CD4-positive, CD25-positive, alpha-beta regulatory T cell (primary cell): ENCODE data around the gene NPEPPS. TPM values are rescaled to one million over a fixed set of nuclear protein-coding genes. Genes with fewer than 3 reads are reported as not detected.

Experiments used
- ATAC-seq, 2 donors: fragments of 150-1000 bp; cut with Tn5 transposase; one replicate each; pipeline ENCODE4 v1.10.0; 2021; ENCODE audit warnings: low read depth in 2 of 2, moderate number of reproducible peaks in 2 of 2, moderate library complexity in 1 of 2
- DNase-seq, 3 donors: peaks; one replicate each; pipeline versions ENCODE4 v3.0.0 to v3.0.0-alpha.2; 2012 to 2022; ENCODE audit warnings: mixed read lengths in 1 of 3
- H3K27ac ChIP-seq: one replicate; pipeline ENCODE4 v1.7.0; 2013; ENCODE audit warnings: mild to moderate bottlenecking, low read length; ENCODE audit not compliant: insufficient read depth, poor library complexity, severe bottlenecking
- H3K27me3 ChIP-seq: one replicate; pipeline ENCODE4 v1.7.0; 2013; ENCODE audit warnings: low read length; ENCODE audit not compliant: control insufficient read depth, insufficient read depth
- H3K36me3 ChIP-seq: one replicate; pipeline ENCODE4 v1.7.0; 2013; ENCODE audit warnings: mild to moderate bottlenecking, low read length, moderate library complexity; ENCODE audit not compliant: control insufficient read depth, insufficient read depth
- H3K4me1 ChIP-seq: 2 replicates; pipeline ENCODE4 v1.7.0; 2013; ENCODE audit warnings: mild to moderate bottlenecking, low read length; ENCODE audit not compliant: insufficient read depth, control insufficient read depth, poor library complexity, severe bottlenecking
- H3K4me3 ChIP-seq: one replicate; pipeline ENCODE4 v1.7.0; 2013; ENCODE audit warnings: low read depth, mild to moderate bottlenecking, low read length, moderate library complexity
- H3K9me3 ChIP-seq, 2 experiments: 1 replicate in 1 of 2; 2 replicates in 1 of 2; pipeline ENCODE4 v1.7.0; 2013; ENCODE audit warnings: low read length in 2 of 2, mild to moderate bottlenecking in 1 of 2, moderate library complexity in 1 of 2; ENCODE audit not compliant: control insufficient read depth in 2 of 2
- H3K27ac Mint-ChIP-seq, 3 donors: one replicate each; pipeline ENCODE4 v1.8.0; 2020 to 2022; ENCODE audit warnings: mild to moderate bottlenecking in 3 of 3, mixed read lengths in 3 of 3, moderate library complexity in 2 of 3
- H3K27me3 Mint-ChIP-seq: one replicate; pipeline ENCODE4 v1.8.0; 2022; ENCODE audit warnings: mild to moderate bottlenecking, mixed read lengths
- H3K36me3 Mint-ChIP-seq: one replicate; pipeline ENCODE4 v1.8.0; 2020; ENCODE audit warnings: mixed read lengths
- H3K4me1 Mint-ChIP-seq, 4 donors: one replicate each; pipeline ENCODE4 v1.8.0; 2020 to 2022; ENCODE audit warnings: mixed read lengths in 4 of 4, mild to moderate bottlenecking in 1 of 4
- H3K4me3 Mint-ChIP-seq, 4 donors: one replicate each; pipeline ENCODE4 v1.8.0; 2020 to 2022; ENCODE audit warnings: mild to moderate bottlenecking in 4 of 4, mixed read lengths in 4 of 4, moderate library complexity in 3 of 4
- H3K9me3 Mint-ChIP-seq, 7 donors: one replicate each; pipeline ENCODE4 v1.8.0; 2020 to 2022; ENCODE audit warnings: mixed read lengths in 7 of 7, mild to moderate bottlenecking in 3 of 7, moderate library complexity in 2 of 7
- polyA plus RNA-seq, 4 donors: library from polyadenylated mRNA; unstranded; fragments of 300-500 nt; fragmentation: Illumina TruSeq; gene quantifications; one replicate each; pipeline ENCODE4 v1.2.3, GENCODE V29; 2021
- total RNA-seq: library from RNA; stranded (reverse); gene quantifications from one replicate; pipeline ENCODE4 v1.2.3, GENCODE V29; 2022

NPEPPS gene
- total and polyA plus RNA-seq, 5 donors from 2014 or later = 40.6 to 118 (median 42.1) TPM

GRCh38 chr17:47636273-47637030, 105.5 kb downstream of the NPEPPS start:
- H3K4me3 Mint-ChIP-seq = no peak overlapping the region
- peaks cover 0 to 4% (median under 1%) of the 10 kb centered on the region in 4 donors for H3K4me1 Mint-ChIP-seq
- ATAC-seq (no peak), DNase-seq (no peak)
- Histone ChIP-seq H3K27me3 (no peaks in the 10 kb centered on the region), H3K4me3 (no peak overlapping the region), H3K9me3 (no peaks in the 10 kb centered on the region), H3K27ac (no peak overlapping the region), H3K4me1 (no peaks in the 10 kb centered on the region), H3K36me3 (no peaks in the 10 kb centered on the region)
- H3K9me3 Mint-ChIP-seq = no peaks in the 10 kb centered on the region
- no peak overlapping the region for H3K27ac Mint-ChIP-seq
- no peaks in the 10 kb centered on the region for H3K27me3 Mint-ChIP-seq
- peaks cover 4% of the 10 kb centered on the region for H3K36me3 Mint-ChIP-seq

DNA sequence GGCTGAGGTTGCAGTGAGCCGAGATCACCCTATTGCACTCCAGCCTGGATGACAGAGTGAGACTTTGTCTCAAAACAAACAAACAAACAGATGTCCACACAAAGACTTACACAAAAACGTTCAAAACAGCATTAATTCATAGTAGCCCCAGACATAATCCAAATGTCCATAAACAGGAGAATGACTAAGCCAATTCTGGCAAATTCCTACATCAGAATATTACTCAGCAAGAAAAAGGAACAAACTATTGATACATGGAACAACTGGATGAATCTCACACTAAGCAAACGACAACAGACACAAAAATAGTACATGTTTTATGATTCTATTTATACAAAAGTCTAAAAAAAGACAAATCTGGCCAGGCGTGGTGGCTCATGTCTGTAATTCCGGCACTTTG, 108.0 kb downstream of the NPEPPS start:
- Mint-ChIP-seq H3K27ac (peak overlapping the region in 1 of 3 donors; percentile 13), H3K4me1 (peaks cover 0 to 4% (median under 1%) of the 10 kb centered on the region in 4 donors), H3K36me3 (peaks cover 4% of the 10 kb centered on the region), H3K4me3 (no peak overlapping the region), H3K27me3 (no peaks in the 10 kb centered on the region), H3K9me3 (no peaks in the 10 kb centered on the region)
- H3K27me3 ChIP-seq = no peaks in the 10 kb centered on the region
- no peak overlapping the region for H3K27ac ChIP-seq
- H3K9me3 ChIP-seq = no peaks in the 10 kb centered on the region
- H3K4me1 ChIP-seq = no peaks in the 10 kb centered on the region
- H3K36me3 ChIP-seq = no peaks in the 10 kb centered on the region
- no peak overlapping the region for H3K4me3 ChIP-seq
- no peak for ATAC-seq
- DNase-seq = no peak

DNA sequence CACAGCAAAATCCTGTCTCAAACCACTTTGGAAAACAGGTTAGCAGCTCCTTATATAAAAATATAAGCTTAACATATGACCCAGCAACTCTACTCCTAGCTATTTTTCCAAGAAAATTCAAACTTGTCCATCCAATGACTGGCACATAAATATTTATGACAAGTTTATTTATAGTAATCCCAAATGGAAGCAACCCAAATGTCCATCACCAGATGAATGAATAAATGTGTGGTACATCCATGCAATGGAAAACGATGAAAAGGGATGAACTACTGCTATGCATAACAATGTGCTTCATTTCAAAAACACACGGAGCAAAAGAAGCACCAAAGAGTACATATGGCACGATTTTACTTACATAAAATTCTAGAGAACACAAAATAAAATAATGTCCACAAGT, 109.2 kb downstream of the NPEPPS start:
- Mint-ChIP-seq H3K27ac (no peak overlapping the region), H3K27me3 (no peaks in the 10 kb centered on the region), H3K9me3 (no peaks in the 10 kb centered on the region), H3K36me3 (peaks cover 4% of the 10 kb centered on the region), H3K4me1 (peaks cover 0 to 7% (median 6%) of the 10 kb centered on the region in 4 donors), H3K4me3 (no peak overlapping the region)
- H3K4me1 ChIP-seq = no peaks in the 10 kb centered on the region
- DNase-seq = no peak
- no peaks in the 10 kb centered on the region for H3K9me3 ChIP-seq
- H3K27me3 ChIP-seq = no peaks in the 10 kb centered on the region
- no peak for ATAC-seq
- no peak overlapping the region for H3K4me3 ChIP-seq
- no peaks in the 10 kb centered on the region for H3K36me3 ChIP-seq
- no peak overlapping the region for H3K27ac ChIP-seq

GRCh38 chr17:47641202-47641601, 110.3 kb downstream of the NPEPPS start:
- H3K4me1 Mint-ChIP-seq = peaks cover 0 to 7% (median 6%) of the 10 kb centered on the region in 4 donors
- ATAC-seq (no peak), DNase-seq (no peak)
- Histone ChIP-seq H3K4me3 (no peak overlapping the region), H3K36me3 (no peaks in the 10 kb centered on the region), H3K4me1 (no peaks in the 10 kb centered on the region), H3K27ac (no peak overlapping the region), H3K9me3 (no peaks in the 10 kb centered on the region), H3K27me3 (no peaks in the 10 kb centered on the region)
- H3K9me3 Mint-ChIP-seq = no peaks in the 10 kb centered on the region
- no peak overlapping the region for H3K4me3 Mint-ChIP-seq
- no peak overlapping the region for H3K27ac Mint-ChIP-seq
- H3K36me3 Mint-ChIP-seq = peaks cover 4% of the 10 kb centered on the region
- H3K27me3 Mint-ChIP-seq = no peaks in the 10 kb centered on the region

DNA sequence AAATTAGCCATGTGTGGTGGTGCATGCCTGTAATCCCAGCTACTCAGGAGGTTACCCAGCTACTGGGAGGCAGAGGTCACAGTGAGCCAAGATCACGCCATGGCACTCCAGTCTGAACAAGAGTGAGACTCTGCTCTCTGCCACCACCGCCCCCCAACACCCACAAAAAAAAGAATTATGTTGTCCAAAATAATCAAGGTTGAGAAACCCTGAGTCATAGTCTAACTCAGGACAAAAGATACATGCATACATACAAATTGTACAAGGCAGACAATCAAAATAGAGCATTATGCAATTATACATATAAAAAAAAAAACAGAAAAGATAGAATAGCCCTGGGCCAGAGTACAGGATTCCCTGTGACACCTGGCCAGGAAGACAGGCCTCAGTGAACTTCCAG, 112.2 kb downstream of the NPEPPS start:
- Mint-ChIP-seq H3K27me3 (no peaks in the 10 kb centered on the region), H3K27ac (peak overlapping the region in 1 of 3 donors; percentile 80), H3K9me3 (no peaks in the 10 kb centered on the region), H3K4me3 (no peak overlapping the region), H3K36me3 (no peaks in the 10 kb centered on the region), H3K4me1 (peaks cover 3 to 18% (median 10%) of the 10 kb centered on the region in 4 donors)
- H3K27ac ChIP-seq = no peak overlapping the region
- no peaks in the 10 kb centered on the region for H3K36me3 ChIP-seq
- DNase-seq (no peak), ATAC-seq (no peak)
- no peak overlapping the region for H3K4me3 ChIP-seq
- H3K27me3 ChIP-seq = no peaks in the 10 kb centered on the region
- H3K9me3 ChIP-seq = no peaks in the 10 kb centered on the region
- H3K4me1 ChIP-seq = peaks cover 6% of the 10 kb centered on the region

DNA sequence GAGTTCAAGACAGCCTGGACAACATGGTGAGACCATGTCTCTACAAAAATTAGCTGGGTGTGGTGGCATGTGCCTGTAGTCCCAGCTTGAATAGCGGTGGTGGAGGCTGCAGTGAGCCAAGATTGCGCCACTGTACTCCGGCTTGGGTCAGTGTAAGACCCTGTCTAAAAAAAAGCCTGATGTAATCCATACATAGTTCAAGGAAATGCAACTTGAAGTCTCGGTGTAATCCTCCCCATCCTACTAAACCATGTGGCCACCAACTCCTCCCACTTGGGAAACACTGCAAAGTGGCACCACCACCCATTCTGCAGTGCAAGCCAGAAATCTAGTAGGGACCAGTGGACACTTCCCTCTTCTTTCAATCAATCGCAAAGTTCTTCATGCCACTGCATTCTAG, 113.4 kb downstream of the NPEPPS start:
- no peak overlapping the region for H3K4me3 ChIP-seq
- H3K4me3 Mint-ChIP-seq = no peak overlapping the region
- peaks cover 10 to 26% (median 13%) of the 10 kb centered on the region in 4 donors for H3K4me1 Mint-ChIP-seq
- H3K36me3 ChIP-seq = no peaks in the 10 kb centered on the region
- DNase-seq (no peak), ATAC-seq (no peak)
- no peak overlapping the region for H3K27ac ChIP-seq
- no peak overlapping the region for H3K27ac Mint-ChIP-seq
- H3K9me3 ChIP-seq = no peaks in the 10 kb centered on the region
- H3K27me3 ChIP-seq = no peaks in the 10 kb centered on the region
- H3K4me1 ChIP-seq = peaks cover 17% of the 10 kb centered on the region
- H3K27me3 Mint-ChIP-seq = peaks cover 7% of the 10 kb centered on the region
- no peaks in the 10 kb centered on the region for H3K36me3 Mint-ChIP-seq
- no peaks in the 10 kb centered on the region for H3K9me3 Mint-ChIP-seq

DNA sequence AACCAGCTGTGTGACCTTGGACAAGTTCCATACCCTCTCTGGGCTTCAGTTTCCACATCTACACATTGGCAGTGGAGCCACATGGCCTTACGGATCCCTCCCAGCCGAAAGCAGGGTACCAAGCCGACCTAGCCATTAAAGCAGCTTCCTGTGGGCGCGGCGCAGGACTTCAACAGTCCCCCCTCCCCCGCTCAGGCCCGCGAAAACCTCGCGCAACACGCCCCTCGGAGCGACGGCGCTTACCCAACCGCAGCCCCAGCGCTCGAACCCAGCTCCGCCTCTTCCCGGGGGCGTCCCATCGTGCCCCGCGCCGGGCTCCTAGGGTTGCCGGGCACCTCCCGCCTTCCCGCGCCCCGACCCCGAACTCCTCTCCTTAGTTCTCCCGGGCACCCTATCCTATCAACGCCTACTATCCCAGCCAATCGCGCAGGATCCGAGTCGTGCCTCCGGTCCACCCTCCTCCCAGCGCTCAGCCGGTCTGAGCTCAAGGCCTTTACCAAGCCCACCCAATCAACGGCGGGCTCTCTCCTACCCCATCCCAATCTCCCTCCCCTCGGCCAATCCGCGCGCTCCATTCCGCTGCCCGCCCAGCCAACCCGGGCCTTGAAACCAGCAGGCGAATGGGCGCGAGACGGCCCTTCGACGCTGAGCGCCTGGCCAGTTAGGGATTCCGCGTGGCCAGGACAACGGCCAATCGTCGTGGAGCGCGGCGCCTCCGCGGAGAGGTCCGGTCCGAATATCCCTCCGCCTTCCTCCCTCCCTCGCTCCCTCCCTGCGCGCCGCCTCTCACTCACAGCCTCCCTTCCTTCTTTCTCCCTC, 118.5 kb downstream of the NPEPPS start, which contains the start of gene KPNB1:
Gene KPNB1, plus strand, starts transcription at position 767 of the 819 bp plus-strand sequence. CDS start 326 bp downstream, outside the sequence.
- Histone ChIP-seq H3K4me3 (peak within 1 kb of the TSS; percentile 95), H3K4me1 (peaks cover 47% of the 10 kb centered on the region), H3K27me3 (no peaks in the 10 kb centered on the region), H3K27ac (peak within 1 kb of the TSS; percentile 84), H3K9me3 (no peaks in the 10 kb centered on the region), H3K36me3 (peaks cover 20% of the 10 kb centered on the region)
- Mint-ChIP-seq H3K9me3 (no peaks in the 10 kb centered on the region), H3K27me3 (peaks cover 11% of the 10 kb centered on the region), H3K4me3 (peak within 1 kb of the TSS; percentile 97 to 100 (median 99)), H3K36me3 (peaks cover 14% of the 10 kb centered on the region), H3K27ac (peak within 1 kb of the TSS; percentile 96 to 98 (median 97)), H3K4me1 (peaks cover 25 to 63% (median 44%) of the 10 kb centered on the region in 4 donors)
- ATAC-seq (peak; percentile 82 to 86), DNase-seq (peak; percentile 98 to 100 (median 98))
